Measurements from ENCODE around the gene YTHDF1. TPM values are rescaled to one million over a fixed set of nuclear protein-coding genes. Genes with fewer than 3 reads are reported as not detected.

Gene YTHDF1
- total and polyA plus RNA-seq, 2 donors (not counting 1 experiment from before 2014, with no cell fraction given), result 25.3 to 40.5 TPM

DNA sequence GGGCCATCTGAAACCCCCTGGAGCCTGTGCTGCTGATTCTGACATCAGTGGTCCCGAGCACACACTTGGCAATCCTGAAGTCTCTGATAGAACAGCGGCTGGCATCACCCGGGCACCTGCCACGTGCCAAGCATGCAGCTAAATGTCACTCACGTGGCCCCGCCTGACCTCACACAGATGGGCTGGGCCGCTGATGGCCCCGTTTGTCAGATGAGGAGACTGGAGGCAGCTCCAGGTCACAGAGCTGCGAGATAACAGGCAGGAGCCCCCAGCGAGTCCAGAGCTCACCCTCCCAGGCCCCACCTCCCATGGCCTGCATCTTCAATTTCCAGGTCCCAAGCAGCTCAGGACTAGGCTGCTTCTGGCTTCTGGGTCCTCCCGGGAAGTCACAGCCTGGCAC is 67.2 kb downstream of the YTHDF1 start:
- Mint-ChIP-seq H3K4me1 (no peaks in the 10 kb centered on the region), H3K27me3 (peaks cover 30% of the 10 kb centered on the region), H3K4me3 (no peak overlapping the region), H3K27ac (no peak overlapping the region), H3K9me3 (ENCODE audit: insufficient read depth) (peaks cover 8% of the 10 kb centered on the region)
- H3K4me1 ChIP-seq (ENCODE audit: control insufficient read depth in 2 of 2, insufficient read depth in 2 of 2, low read length in 2 of 2), result peaks cover 0 to 3% of the 10 kb centered on the region in 2 donors
- H3K27ac ChIP-seq (ENCODE audit: low read length in 2 of 2), result no peak overlapping the region
- no peak overlapping the region for H3K9ac ChIP-seq (ENCODE audit: low read length)
- ATAC-seq (ENCODE audit: low read depth) (no peak), DNase-seq (no peak)
- H4K20me1 ChIP-seq (ENCODE audit: control insufficient read depth, insufficient read depth, low read length, poor library complexity, severe bottlenecking), result no peaks in the 10 kb centered on the region
- peaks cover 0 to 24% (median 11%) of the 10 kb centered on the region in 3 donors for H3K9me3 ChIP-seq (ENCODE audit: control extremely low read depth in 1 of 3, control insufficient read depth in 2 of 3, insufficient read depth in 1 of 3, low read length in 2 of 3)
- no peak overlapping the region for H2AFZ ChIP-seq (ENCODE audit: insufficient read depth, low read depth, low read length, poor library complexity, severe bottlenecking)
- TF ChIP-seq EZH2 (IDR thresholded peaks at IDR 0.05; ENCODE audit: borderline replicate concordance, insufficient read depth, low read depth, low read length, poor library complexity, severe bottlenecking), result no peak
- no peak for TF ChIP-seq CTCF (IDR thresholded peaks at IDR 0.05)
- intact Hi-C loops (cut with micrococcal nuclease), result no loop called here
- no peaks in the 10 kb centered on the region for H3K79me2 ChIP-seq (ENCODE audit: control insufficient read depth, insufficient read depth, low read length)
- ChIA-PET CTCF (no interaction called here), POLR2A (no interaction called here)
- WGBS (ENCODE audit: insufficient coverage), result 88% methylated on average over 11 of the region's 11 CpGs
- no peaks in the 10 kb centered on the region for H3K36me3 ChIP-seq (replicated peaks in 1 of 2; ENCODE audit: control extremely low read depth in 1 of 2, control insufficient read depth in 1 of 2, extremely low read depth in 1 of 2, insufficient read depth in 2 of 2, low read length in 1 of 2)
- no peak overlapping the region for H3K4me2 ChIP-seq (replicated peaks; ENCODE audit: low read depth, low read length, poor library complexity, severe bottlenecking)
- H3K27me3 ChIP-seq (replicated peaks in 1 of 4; ENCODE audit: control extremely low read depth in 1 of 4, control insufficient read depth in 3 of 4, insufficient read depth in 4 of 4, low read length in 3 of 4), result peaks cover 0 to 49% (median 11%) of the 10 kb centered on the region in 4 experiments
- H3K4me3 ChIP-seq (ENCODE audit: control extremely low read depth in 1 of 5, extremely low read depth in 1 of 5, insufficient read depth in 1 of 5, low read depth in 2 of 5, low read length in 4 of 5), result no peak overlapping the region

DNA sequence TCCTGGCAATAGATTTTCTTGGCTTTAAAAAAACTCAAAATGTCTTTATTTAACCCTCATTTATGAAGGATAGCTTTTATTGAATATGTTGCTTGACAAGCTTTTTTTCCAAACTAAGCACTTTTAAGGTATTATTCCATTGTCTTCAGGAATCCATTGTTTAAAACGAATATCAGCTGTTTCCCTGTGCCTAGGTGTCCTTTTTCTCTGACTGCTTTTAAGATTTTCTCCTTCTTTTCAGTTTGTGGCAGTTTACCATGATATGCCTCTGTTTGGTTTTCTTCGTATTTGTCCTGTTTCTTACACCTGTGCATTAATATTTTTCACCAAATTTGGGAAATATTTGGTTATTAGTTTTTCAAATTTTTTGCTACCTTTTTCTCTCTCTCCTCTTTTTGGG is 68.4 kb downstream of the YTHDF1 start:
- ChIA-PET POLR2A (no interaction called here), CTCF (no interaction called here)
- no peaks in the 10 kb centered on the region for H3K36me3 ChIP-seq (replicated peaks in 1 of 2; ENCODE audit: control extremely low read depth in 1 of 2, control insufficient read depth in 1 of 2, extremely low read depth in 1 of 2, insufficient read depth in 2 of 2, low read length in 1 of 2)
- Mint-ChIP-seq H3K27me3 (peaks cover 26% of the 10 kb centered on the region), H3K9me3 (ENCODE audit: insufficient read depth) (peaks cover 8% of the 10 kb centered on the region), H3K4me3 (no peak overlapping the region), H3K4me1 (no peaks in the 10 kb centered on the region), H3K27ac (no peak overlapping the region)
- H3K4me1 ChIP-seq (ENCODE audit: control insufficient read depth in 2 of 2, insufficient read depth in 2 of 2, low read length in 2 of 2), result peaks cover 0 to 3% of the 10 kb centered on the region in 2 donors
- H3K4me3 ChIP-seq (ENCODE audit: control extremely low read depth in 1 of 5, extremely low read depth in 1 of 5, insufficient read depth in 1 of 5, low read depth in 2 of 5, low read length in 4 of 5), result no peak overlapping the region
- no peaks in the 10 kb centered on the region for H3K79me2 ChIP-seq (ENCODE audit: control insufficient read depth, insufficient read depth, low read length)
- no peak overlapping the region for H3K9ac ChIP-seq (ENCODE audit: low read length)
- H4K20me1 ChIP-seq (ENCODE audit: control insufficient read depth, insufficient read depth, low read length, poor library complexity, severe bottlenecking), result no peaks in the 10 kb centered on the region
- WGBS (ENCODE audit: insufficient coverage), result 60% methylated on average over 1 of the region's 2 CpGs
- H3K4me2 ChIP-seq (replicated peaks; ENCODE audit: low read depth, low read length, poor library complexity, severe bottlenecking), result no peak overlapping the region
- no peak for DNase-seq
- TF ChIP-seq CTCF (IDR thresholded peaks at IDR 0.05), result no peak
- TF ChIP-seq EZH2 (IDR thresholded peaks at IDR 0.05; ENCODE audit: borderline replicate concordance, insufficient read depth, low read depth, low read length, poor library complexity, severe bottlenecking), result no peak
- no peak for ATAC-seq (ENCODE audit: low read depth)
- peaks cover 0 to 24% (median 11%) of the 10 kb centered on the region in 3 donors for H3K9me3 ChIP-seq (ENCODE audit: control extremely low read depth in 1 of 3, control insufficient read depth in 2 of 3, insufficient read depth in 1 of 3, low read length in 2 of 3)
- intact Hi-C loops (cut with micrococcal nuclease), result no loop called here
- H3K27ac ChIP-seq (ENCODE audit: low read length in 2 of 2), result no peak overlapping the region
- peaks cover 0 to 40% (median 8%) of the 10 kb centered on the region in 4 experiments for H3K27me3 ChIP-seq (replicated peaks in 1 of 4; ENCODE audit: control extremely low read depth in 1 of 4, control insufficient read depth in 3 of 4, insufficient read depth in 4 of 4, low read length in 3 of 4)
- no peak overlapping the region for H2AFZ ChIP-seq (ENCODE audit: insufficient read depth, low read depth, low read length, poor library complexity, severe bottlenecking)

Small RNA genes within 50 kb of the gene (small RNA-seq; reads per million reads assigned to genes)
- gene MIR124-3 (ENCODE audit: insufficient read length, low read depth, low replicate concordance) (not detected), gene MIR3196 (ENCODE audit: insufficient read length, low read depth, low replicate concordance) (not detected)

Other genes with a start within 250 kb of the YTHDF1 start
- gene BHLHE23, start 209.2 kb downstream of the YTHDF1 start, total RNA-seq, result not detected in 2 replicates
- gene BHLHE23, start 209.2 kb downstream of the YTHDF1 start, polyA plus RNA-seq, result not detected in 2 replicates
- gene BIRC7, start 19.8 kb upstream of the YTHDF1 start, total RNA-seq, result not detected in 2 replicates
- gene BIRC7, start 19.8 kb upstream of the YTHDF1 start, polyA plus RNA-seq, result 0.12 TPM in 1 of 2 replicates, not detected in the other
- not detected in 2 replicates for gene NKAIN4, start 38.3 kb upstream of the YTHDF1 start, total RNA-seq
- gene NKAIN4, start 38.3 kb upstream of the YTHDF1 start, polyA plus RNA-seq, result not detected in 2 replicates
- gene ARFGAP1, start 56.7 kb upstream of the YTHDF1 start, total RNA-seq, result 99.4 and 107 TPM in 2 replicates
- 83.2 and 113 TPM in 2 replicates for gene ARFGAP1, start 56.7 kb upstream of the YTHDF1 start, polyA plus RNA-seq
- gene COL20A1, start 77.1 kb upstream of the YTHDF1 start, total RNA-seq, result not detected in 2 replicates
- gene COL20A1, start 77.1 kb upstream of the YTHDF1 start, polyA plus RNA-seq, result not detected in 2 replicates
- gene CHRNA4, start 145.2 kb upstream of the YTHDF1 start, total RNA-seq, result not detected in 2 replicates
- gene CHRNA4, start 145.2 kb upstream of the YTHDF1 start, polyA plus RNA-seq, result not detected in 2 replicates